CD4-positive, alpha-beta T cell (primary cell): Measurements from ENCODE around the gene ARID1B. TPM values are rescaled to one million over a fixed set of nuclear protein-coding genes. Genes with fewer than 3 reads are reported as not detected.
"Not testable (repeated sequence)": the region's sequence is repeated elsewhere in the genome, so short reads cannot be mapped to it uniquely, and the experiment has no call there.

Experiments
- ATAC-seq: fragments of 200-7000 bp; cut with Tn5 transposase; one replicate; pipeline ENCODE4 v1.10.0; 2022; ENCODE audit warnings: mild to moderate bottlenecking; ENCODE audit not compliant: poor library complexity
- CTCF ChIA-PET: fragments of 350-600 bp; sonication (Branson Sonifier 250); formaldehyde crosslinking; loops from one replicate; lab custom pipeline; 2021; ENCODE audit warnings: antibody characterized with exemption, inconsistent platforms; lab: Charles Lee
- POLR2A ChIA-PET: fragments of 350-600 bp; sonication (Branson Sonifier 250); formaldehyde crosslinking; loops from one replicate; lab custom pipeline; 2021; ENCODE audit warnings: antibody characterized with exemption, inconsistent platforms; lab: Charles Lee
- DNase-seq, 14 experiments: peaks; one replicate each; pipeline ENCODE4 v3.0.0-alpha.2; 2013 to 2020; ENCODE audit warnings: mixed read lengths in 2 of 14
- H3K27ac ChIP-seq, 2 donors: one replicate each; pipeline versions ENCODE4 v1.5.1 to v1.7.0; 2013; ENCODE audit warnings: low read length in 2 of 2, low read depth in 1 of 2, mild to moderate bottlenecking in 1 of 2
- H3K27me3 ChIP-seq, 2 experiments: 1 replicate in 1 of 2; 2 replicates in 1 of 2; pipeline versions ENCODE4 v1.6.1 to v1.7.0; 2013; ENCODE audit warnings: low read length in 2 of 2, control low read depth in 1 of 2, mild to moderate bottlenecking in 1 of 2, moderate library complexity in 1 of 2; ENCODE audit not compliant: insufficient read depth in 2 of 2, control insufficient read depth in 1 of 2
- H3K36me3 ChIP-seq: one replicate; pipeline ENCODE4 v1.6.1; 2013; ENCODE audit warnings: low read length, control low read depth; ENCODE audit not compliant: insufficient read depth
- H3K4me1 ChIP-seq: one replicate; pipeline ENCODE4 v1.6.1; 2013; ENCODE audit warnings: low read length, control low read depth; ENCODE audit not compliant: insufficient read depth
- H3K4me3 ChIP-seq: one replicate; pipeline ENCODE4 v1.5.1; 2013; ENCODE audit warnings: mild to moderate bottlenecking, low read length, moderate library complexity
- H3K9me3 ChIP-seq, 2 experiments: 1 replicate in 1 of 2; 2 replicates in 1 of 2; pipeline versions ENCODE4 v1.6.1 to v1.7.0; 2013; ENCODE audit warnings: low read length in 2 of 2, mild to moderate bottlenecking in 2 of 2, control low read depth in 1 of 2, moderate library complexity in 1 of 2; ENCODE audit not compliant: control insufficient read depth in 1 of 2, insufficient read depth in 1 of 2
- H3K27ac Mint-ChIP-seq: one replicate; pipeline ENCODE4 v1.8.0; 2020; ENCODE audit warnings: mixed read lengths
- H3K27me3 Mint-ChIP-seq: one replicate; pipeline ENCODE4 v1.8.0; 2021; ENCODE audit warnings: mixed read lengths
- H3K36me3 Mint-ChIP-seq: one replicate; pipeline ENCODE4 v1.8.0; 2021; ENCODE audit warnings: low read depth, mixed read lengths
- H3K4me1 Mint-ChIP-seq: one replicate; pipeline ENCODE4 v1.8.0; 2021; ENCODE audit warnings: low read depth, mixed read lengths
- H3K4me3 Mint-ChIP-seq: one replicate; pipeline ENCODE4 v1.8.0; 2020; ENCODE audit warnings: mild to moderate bottlenecking, mixed read lengths
- H3K9me3 Mint-ChIP-seq: one replicate; pipeline ENCODE4 v1.8.0; 2020; ENCODE audit warnings: mixed read lengths
- CTCF ChIP-seq: fragments of 200-600 bp; IDR thresholded peaks from one replicate; pipeline ENCODE4 v1.8.0; 2022; ENCODE audit warnings: antibody characterized with exemption, mild to moderate bottlenecking
- intact Hi-C, 2 experiments: fragments of 100-400 bp; cut with DNase I in 1 of 2; cut with micrococcal nuclease in 1 of 2; formaldehyde crosslinking; loops; one replicate each; pipeline versions ENCODE4 v1.15.1 to v1.9.0; 2023 to 2025; cut with DNase I, micrococcal nuclease
- total RNA-seq, 174 experiments: library from RNA in 2 of 174; stranded (reverse) in 2 of 174; gene quantifications; one replicate each; pipeline ENCODE4 v1.2.3 and lab custom pipeline; 2021 to 2026

ARID1B gene
- total RNA-seq, 2 experiments from 2014 or later, result 120 to 125 TPM

GRCh38 chr6:157038610-157039009, 261.4 kb downstream of the ARID1B start:
- no peak overlapping the region for H3K27ac Mint-ChIP-seq
- Histone ChIP-seq H3K36me3 (peaks cover 3% of the 10 kb centered on the region), H3K27me3 (no peaks in the 10 kb centered on the region), H3K4me1 (peaks cover 2% of the 10 kb centered on the region), H3K4me3 (no peak overlapping the region), H3K9me3 (no peaks in the 10 kb centered on the region), H3K27ac (no peak overlapping the region)
- no peaks in the 10 kb centered on the region for H3K9me3 Mint-ChIP-seq
- no peak for DNase-seq
- POLR2A ChIA-PET, result interaction anchor here (0.6 kb wide), 1 partner anchor 12 kb away, joined by 3 read pairs; no protein-coding TSS in a partner anchor
- no peak overlapping the region for H3K4me3 Mint-ChIP-seq
- no peak for ATAC-seq
- CTCF ChIA-PET, result no interaction called here
- TF ChIP-seq CTCF, result no peak
- peaks cover 16% of the 10 kb centered on the region for H3K36me3 Mint-ChIP-seq
- H3K27me3 Mint-ChIP-seq, result no peaks in the 10 kb centered on the region
- H3K4me1 Mint-ChIP-seq, result peaks cover 11% of the 10 kb centered on the region
- intact Hi-C loops, result no loop called here

GRCh38 chr6:157039639-157040038, 262.5 kb downstream of the ARID1B start:
- H3K4me1 ChIP-seq, DNase-seq, H3K9me3 ChIP-seq, H3K36me3 ChIP-seq, H3K27ac ChIP-seq, POLR2A ChIA-PET, CTCF ChIA-PET, H3K9me3 Mint-ChIP-seq, H3K4me1 Mint-ChIP-seq, H3K27me3 ChIP-seq, H3K27me3 Mint-ChIP-seq, H3K27ac Mint-ChIP-seq, intact Hi-C loops, ATAC-seq, H3K4me3 ChIP-seq, H3K4me3 Mint-ChIP-seq: not testable (repeated sequence)
- H3K36me3 Mint-ChIP-seq, result peaks cover 16% of the 10 kb centered on the region

GRCh38 chr6:157040191-157040590, 263.0 kb downstream of the ARID1B start:
- Mint-ChIP-seq H3K36me3 (peaks cover 16% of the 10 kb centered on the region), H3K9me3 (no peaks in the 10 kb centered on the region), H3K27me3 (no peaks in the 10 kb centered on the region), H3K4me1 (peaks cover 4% of the 10 kb centered on the region), H3K4me3 (no peak overlapping the region), H3K27ac (no peak overlapping the region)
- H3K27me3 ChIP-seq, result no peaks in the 10 kb centered on the region
- no peaks in the 10 kb centered on the region for H3K4me1 ChIP-seq
- H3K36me3 ChIP-seq, result peaks cover 3% of the 10 kb centered on the region
- CTCF ChIA-PET, result no interaction called here
- no peaks in the 10 kb centered on the region for H3K9me3 ChIP-seq
- DNase-seq (no peak), ATAC-seq (no peak)
- TF ChIP-seq CTCF, result no peak
- H3K27ac ChIP-seq, result no peak overlapping the region
- intact Hi-C loops, result no loop called here
- H3K4me3 ChIP-seq, result no peak overlapping the region
- POLR2A ChIA-PET, result no interaction called here

GRCh38 chr6:157045831-157046454, 268.8 kb downstream of the ARID1B start:
- no peak overlapping the region for H3K4me3 ChIP-seq
- peak; percentile 57 for TF ChIP-seq CTCF
- Mint-ChIP-seq H3K9me3 (no peaks in the 10 kb centered on the region), H3K27me3 (no peaks in the 10 kb centered on the region), H3K4me1 (peaks cover 14% of the 10 kb centered on the region), H3K27ac (no peak overlapping the region), H3K36me3 (peaks cover 12% of the 10 kb centered on the region), H3K4me3 (no peak overlapping the region)
- ATAC-seq (no peak), DNase-seq (no peak)
- ChIA-PET CTCF (interaction anchor here (0.7 to 4.1 kb wide), 5 partner anchors 8 to 13 kb away, joined by 3 to 22 read pairs (median 5); no protein-coding TSS in a partner anchor), POLR2A (interaction anchor here (0.7 to 3.3 kb wide), 3 partner anchors 9 to 25 kb away, joined by 3 to 11 read pairs (median 4); no protein-coding TSS in a partner anchor)
- no peaks in the 10 kb centered on the region for H3K4me1 ChIP-seq
- H3K9me3 ChIP-seq, result no peaks in the 10 kb centered on the region
- no peaks in the 10 kb centered on the region for H3K27me3 ChIP-seq
- peaks cover 2% of the 10 kb centered on the region for H3K36me3 ChIP-seq
- intact Hi-C loops, result no loop called here
- no peak overlapping the region for H3K27ac ChIP-seq
